GM12865 (cell line): ENCODE data around the gene GPR173.

ENCODE experiments used
- DNase-seq: peaks from one replicate; pipeline ENCODE4 v3.0.0; 2010; ENCODE audit warnings: low read depth
- H3K4me3 ChIP-seq: 2 replicates; pipeline ENCODE4 v1.5.1; 2011; ENCODE audit warnings: mild to moderate bottlenecking, low read depth, low read length, control low read depth
- TF ChIP-seq, protein P1 (sequence below): IDR thresholded peaks from 2 replicates; pipeline ENCODE4 v1.5.1; 2011; ENCODE audit warnings: low read length, control low read depth, low read depth, inconsistent platforms; ENCODE audit not compliant: insufficient read depth; ENCODE audit errors: missing control alignments

Gene GPR173

DNA sequence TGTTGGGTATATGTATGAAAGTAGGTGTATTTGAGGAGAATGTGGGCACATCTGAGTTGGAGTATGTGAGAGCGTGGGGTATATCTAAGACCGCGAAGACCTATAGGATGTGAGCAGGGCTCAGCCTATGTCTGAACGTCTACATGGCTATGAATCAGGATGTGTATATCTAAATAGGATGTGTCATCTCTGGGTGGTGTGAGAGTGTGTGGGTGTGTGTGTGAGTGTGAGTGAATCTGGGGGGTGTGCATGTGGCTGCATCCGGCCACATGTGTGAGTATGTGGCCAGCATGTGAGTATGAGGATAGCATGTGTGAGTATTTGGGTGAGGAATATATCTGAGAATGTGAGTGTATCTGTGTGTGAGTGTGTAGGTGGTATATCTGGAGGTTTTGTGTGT is 7.7 kb downstream of the GPR173 start:
- TF ChIP-seq, protein P1, sequence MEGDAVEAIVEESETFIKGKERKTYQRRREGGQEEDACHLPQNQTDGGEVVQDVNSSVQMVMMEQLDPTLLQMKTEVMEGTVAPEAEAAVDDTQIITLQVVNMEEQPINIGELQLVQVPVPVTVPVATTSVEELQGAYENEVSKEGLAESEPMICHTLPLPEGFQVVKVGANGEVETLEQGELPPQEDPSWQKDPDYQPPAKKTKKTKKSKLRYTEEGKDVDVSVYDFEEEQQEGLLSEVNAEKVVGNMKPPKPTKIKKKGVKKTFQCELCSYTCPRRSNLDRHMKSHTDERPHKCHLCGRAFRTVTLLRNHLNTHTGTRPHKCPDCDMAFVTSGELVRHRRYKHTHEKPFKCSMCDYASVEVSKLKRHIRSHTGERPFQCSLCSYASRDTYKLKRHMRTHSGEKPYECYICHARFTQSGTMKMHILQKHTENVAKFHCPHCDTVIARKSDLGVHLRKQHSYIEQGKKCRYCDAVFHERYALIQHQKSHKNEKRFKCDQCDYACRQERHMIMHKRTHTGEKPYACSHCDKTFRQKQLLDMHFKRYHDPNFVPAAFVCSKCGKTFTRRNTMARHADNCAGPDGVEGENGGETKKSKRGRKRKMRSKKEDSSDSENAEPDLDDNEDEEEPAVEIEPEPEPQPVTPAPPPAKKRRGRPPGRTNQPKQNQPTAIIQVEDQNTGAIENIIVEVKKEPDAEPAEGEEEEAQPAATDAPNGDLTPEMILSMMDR, result no peak
- no peak for DNase-seq

DNA sequence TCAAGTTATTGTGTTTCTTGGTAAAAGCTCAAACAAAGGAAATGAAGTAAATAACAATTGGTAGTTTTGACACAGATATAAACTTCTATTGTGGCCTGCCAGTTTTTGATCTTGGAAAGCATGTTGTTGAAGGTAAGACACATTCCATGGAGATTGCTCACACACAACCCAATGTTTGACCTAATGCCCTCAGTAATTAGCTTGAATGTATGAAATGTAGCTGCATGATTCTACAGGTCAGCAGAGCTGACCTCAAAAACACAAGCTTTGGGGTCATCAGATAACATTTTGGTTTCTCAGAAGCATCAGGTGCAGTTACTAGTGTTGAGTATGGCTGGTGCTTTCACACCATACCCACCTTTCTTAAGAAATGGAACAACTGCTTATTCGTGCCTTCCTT is 16.5 kb downstream of the GPR173 start:
- no peak overlapping the region for H3K4me3 ChIP-seq
- DNase-seq, result no peak
- TF ChIP-seq, protein P1, result no peak

More for the DNA sequence above, 7.7 kb downstream of the GPR173 start:
- H3K4me3 ChIP-seq, result no peak overlapping the region

GRCh38 chrX:53071064-53071463 is 22.5 kb downstream of the GPR173 start:
- DNase-seq, result no peak
- no peak overlapping the region for H3K4me3 ChIP-seq

DNA sequence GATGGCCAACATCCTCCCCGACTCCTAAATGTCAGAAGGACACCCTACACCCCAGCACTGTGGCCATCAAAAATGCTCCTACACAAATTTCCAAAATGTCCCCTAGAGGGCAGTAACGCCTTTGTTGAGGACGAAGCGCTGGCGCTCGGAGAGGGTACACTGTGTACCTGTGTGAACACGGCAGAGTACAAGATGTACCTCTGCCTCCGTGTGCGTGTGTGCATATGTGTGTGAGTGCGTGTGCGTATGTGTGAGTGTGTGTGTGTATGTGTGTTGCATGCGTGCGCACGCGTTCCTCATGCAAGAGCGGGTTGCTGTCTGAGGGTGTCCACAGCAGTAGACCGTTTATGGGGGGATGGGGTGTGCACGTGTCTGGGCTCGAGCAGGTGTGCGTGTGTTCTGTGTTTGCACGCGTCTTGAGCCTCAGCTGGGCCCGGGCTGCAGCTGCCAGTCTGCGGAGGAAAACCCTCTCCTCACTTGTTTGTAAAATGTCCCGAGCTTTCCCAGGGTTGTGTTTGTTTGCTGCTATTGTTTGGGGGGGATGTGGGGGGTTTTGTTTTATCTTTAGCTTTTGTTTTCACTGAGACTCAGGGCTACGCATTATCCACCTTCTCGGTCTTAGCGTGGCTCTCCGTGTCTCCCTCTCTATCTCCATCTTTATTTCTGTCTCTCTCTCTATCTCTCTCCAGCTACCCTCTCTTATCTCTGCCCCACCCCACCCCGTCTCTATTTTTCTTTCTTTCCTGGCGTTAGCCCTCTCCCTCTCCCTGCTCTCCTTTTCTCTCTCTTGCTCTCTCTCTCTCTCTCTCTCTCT is 23.2 kb downstream of the GPR173 start:
- peak overlapping the region; percentile 38 for H3K4me3 ChIP-seq
- peak; percentile 83 for DNase-seq
- TF ChIP-seq, protein P1, result peak; percentile 49

More at GRCh38 chrX:53071064-53071463, 22.5 kb downstream of the GPR173 start:
- TF ChIP-seq, protein P1, result no peak

DNA sequence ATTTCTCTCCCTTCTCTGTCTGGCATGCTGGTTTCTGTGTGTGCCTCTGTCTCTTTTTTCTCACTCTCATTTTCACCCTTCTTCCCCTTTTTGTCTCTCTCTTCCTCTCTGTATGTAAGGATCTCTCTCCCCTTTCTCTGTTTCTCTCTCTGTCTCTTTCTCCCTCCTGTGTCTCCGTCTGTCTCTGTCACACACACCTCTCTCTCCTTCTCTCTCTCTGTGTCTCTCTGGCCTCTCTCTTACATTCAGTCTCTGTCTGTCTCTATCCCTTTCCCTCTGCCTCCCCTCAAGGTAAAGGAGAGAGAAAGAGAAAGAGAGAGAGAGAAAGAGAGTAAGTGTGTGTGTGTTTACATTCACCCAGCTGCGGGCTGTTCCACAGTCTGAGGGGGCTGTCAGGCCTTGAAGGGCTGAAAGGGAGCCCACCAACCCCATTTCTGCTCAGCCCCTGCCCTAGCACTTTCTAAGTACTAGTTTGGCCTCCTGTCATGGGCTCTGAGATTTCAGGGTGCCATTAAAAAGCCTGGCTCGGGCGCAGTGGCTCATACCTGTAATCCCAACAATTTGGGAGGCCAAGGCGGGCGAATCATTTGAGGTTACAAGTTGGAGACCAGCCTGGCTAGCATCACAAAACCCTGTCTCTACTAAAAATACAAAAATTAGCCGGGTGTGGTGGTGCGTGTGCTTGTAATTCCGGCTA is 24.0 kb downstream of the GPR173 start:
- DNase-seq, result no peak
- peak overlapping the region; percentile 38 for H3K4me3 ChIP-seq
- TF ChIP-seq, protein P1, result no peak

DNA sequence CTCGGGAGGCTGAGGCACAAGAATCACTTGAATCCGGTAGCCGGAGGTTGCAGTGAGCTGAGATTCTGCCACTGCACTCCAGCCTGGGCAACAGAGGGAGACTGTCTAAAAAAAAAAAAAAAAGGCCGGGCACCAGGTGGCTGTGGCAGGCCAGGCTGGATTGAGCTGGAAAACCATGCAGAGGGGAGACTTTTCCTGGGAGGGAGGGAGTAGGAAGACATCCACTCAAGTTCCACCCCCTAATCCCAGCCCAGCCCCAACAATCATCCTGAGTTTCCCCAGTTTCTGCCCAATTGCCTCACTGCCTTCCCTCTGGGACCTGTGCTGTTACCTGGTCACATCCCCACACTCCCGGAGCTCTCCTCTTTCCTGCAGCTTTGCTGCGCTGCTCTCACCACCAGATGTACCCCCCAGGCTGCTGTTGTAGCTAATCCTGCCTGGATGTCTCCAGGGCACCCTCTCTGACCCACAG is 24.6 kb downstream of the GPR173 start:
- DNase-seq, result no peak
- no peak overlapping the region for H3K4me3 ChIP-seq
- TF ChIP-seq, protein P1, result no peak
